Hepatocyte (in vitro differentiated cells): ENCODE measurements around the gene LDLRAD1. TPM values are rescaled to one million over a fixed set of nuclear protein-coding genes. Genes with fewer than 3 reads are reported as not detected.
A peak's percentile ranks its signal among the peaks of the same experiment; 100 is the strongest.

Source experiments
- DNase-seq: peaks from one replicate; pipeline ENCODE4 v3.0.0-alpha.2; 2016; ENCODE audit warnings: low spot score
- H2AFZ ChIP-seq: fragments of 200-600 bp; sonication (generic); 2 replicates; pipeline ENCODE4 v1.6.0; 2016; ENCODE audit warnings: antibody characterized with exemption, mild to moderate bottlenecking
- H3K27ac ChIP-seq: fragments of 200-600 bp; sonication (generic); 2 replicates; pipeline ENCODE4 v1.5.1; 2016; ENCODE audit warnings: mild to moderate bottlenecking
- H3K27me3 ChIP-seq: fragments of 200-600 bp; sonication (generic); 2 replicates; pipeline ENCODE4 v1.6.1; 2016
- H3K36me3 ChIP-seq: fragments of 200-600 bp; sonication (generic); replicated peaks from 2 replicates; pipeline ENCODE4 v1.5.1; 2016; ENCODE audit warnings: low read depth; ENCODE audit not compliant: insufficient read depth
- H3K4me1 ChIP-seq: fragments of 200-600 bp; sonication (generic); 2 replicates; pipeline ENCODE4 v1.5.1; 2016; ENCODE audit warnings: mild to moderate bottlenecking, moderate library complexity; ENCODE audit not compliant: insufficient read depth
- H3K4me2 ChIP-seq: fragments of 200-600 bp; sonication (generic); 2 replicates; pipeline ENCODE4 v1.6.0; 2016
- H3K4me3 ChIP-seq: fragments of 200-600 bp; sonication (generic); 2 replicates; pipeline ENCODE4 v1.5.1; 2016; ENCODE audit warnings: mild to moderate bottlenecking
- H3K79me2 ChIP-seq: fragments of 200-600 bp; sonication (generic); 2 replicates; pipeline ENCODE4 v1.6.0; 2017; ENCODE audit warnings: mild to moderate bottlenecking
- H3K9me2 ChIP-seq: fragments of 200-600 bp; sonication (generic); replicated peaks from 2 replicates; pipeline ENCODE4 v1.6.0; 2017; ENCODE audit warnings: mild to moderate bottlenecking; ENCODE audit not compliant: insufficient read depth
- H3K9me3 ChIP-seq: fragments of 200-600 bp; sonication (generic); 2 replicates; pipeline ENCODE4 v1.5.1; 2016; ENCODE audit warnings: low read depth, mild to moderate bottlenecking
- H4K20me1 ChIP-seq: fragments of 200-600 bp; sonication (generic); 2 replicates; pipeline ENCODE4 v1.6.0; 2016; ENCODE audit warnings: mild to moderate bottlenecking; ENCODE audit not compliant: insufficient read depth, poor library complexity, severe bottlenecking
- EZH2 ChIP-seq: fragments of 200-600 bp; sonication (generic); IDR thresholded peaks from 2 replicates; pipeline ENCODE4 v1.6.1; 2016; ENCODE audit warnings: antibody characterized with exemption, mild to moderate bottlenecking, borderline replicate concordance
- EZH2phosphoT487 ChIP-seq: fragments of 200-600 bp; sonication (generic); IDR thresholded peaks from one replicate; pipeline ENCODE4 v1.6.1; 2018; ENCODE audit warnings: antibody characterized with exemption, mild to moderate bottlenecking, low read depth, moderate library complexity; ENCODE audit not compliant: unreplicated experiment, severe bottlenecking
- WGBS: methylation state at CpG from one replicate; pipeline ENCODE4 v1.1.6; 2016; ENCODE audit warnings: low lambda C conversion rate; ENCODE audit errors: missing lambda C conversion rate; 5-methylcytosine and 5-hydroxymethylcytosine counted together
- polyA plus RNA-seq: library from polyadenylated mRNA; unstranded; fragments of >200 nt; fragmentation: Nextera tagmentation; extraction: Ambion mirVana; gene quantifications from 2 replicates; pipeline ENCODE4 v1.2.1, GENCODE V29; 2016
- total RNA-seq: library from RNA; depleted of rRNA; stranded (reverse); fragments of >200 nt; gene quantifications from 2 replicates; pipeline ENCODE4 v1.2.3, GENCODE V29; 2014
- TF ChIP-seq, protein P1 (sequence below): fragments of 200-600 bp; sonication (generic); IDR thresholded peaks from 2 replicates; pipeline ENCODE4 v1.5.1; 2016; ENCODE audit warnings: antibody characterized with exemption, mild to moderate bottlenecking; ENCODE audit not compliant: poor library complexity

The LDLRAD1 gene
- total and polyA plus RNA-seq, 2 experiments from 2014 or later, result 0.82 to 1.7 TPM

GRCh38 chr1:53981220-53981619 lies 36.8 kb downstream of the LDLRAD1 start:
- no peak for DNase-seq
- Histone ChIP-seq H3K4me2 (no peak overlapping the region), H2AFZ (no peak overlapping the region), H3K36me3 (no peaks in the 10 kb centered on the region), H4K20me1 (no peaks in the 10 kb centered on the region), H3K27ac (peak overlapping the region; percentile 85), H3K4me3 (no peak overlapping the region), H3K9me3 (no peaks in the 10 kb centered on the region), H3K9me2 (no peaks in the 10 kb centered on the region), H3K4me1 (peaks cover 9% of the 10 kb centered on the region), H3K27me3 (no peaks in the 10 kb centered on the region), H3K79me2 (no peaks in the 10 kb centered on the region)
- TF ChIP-seq, protein P1, sequence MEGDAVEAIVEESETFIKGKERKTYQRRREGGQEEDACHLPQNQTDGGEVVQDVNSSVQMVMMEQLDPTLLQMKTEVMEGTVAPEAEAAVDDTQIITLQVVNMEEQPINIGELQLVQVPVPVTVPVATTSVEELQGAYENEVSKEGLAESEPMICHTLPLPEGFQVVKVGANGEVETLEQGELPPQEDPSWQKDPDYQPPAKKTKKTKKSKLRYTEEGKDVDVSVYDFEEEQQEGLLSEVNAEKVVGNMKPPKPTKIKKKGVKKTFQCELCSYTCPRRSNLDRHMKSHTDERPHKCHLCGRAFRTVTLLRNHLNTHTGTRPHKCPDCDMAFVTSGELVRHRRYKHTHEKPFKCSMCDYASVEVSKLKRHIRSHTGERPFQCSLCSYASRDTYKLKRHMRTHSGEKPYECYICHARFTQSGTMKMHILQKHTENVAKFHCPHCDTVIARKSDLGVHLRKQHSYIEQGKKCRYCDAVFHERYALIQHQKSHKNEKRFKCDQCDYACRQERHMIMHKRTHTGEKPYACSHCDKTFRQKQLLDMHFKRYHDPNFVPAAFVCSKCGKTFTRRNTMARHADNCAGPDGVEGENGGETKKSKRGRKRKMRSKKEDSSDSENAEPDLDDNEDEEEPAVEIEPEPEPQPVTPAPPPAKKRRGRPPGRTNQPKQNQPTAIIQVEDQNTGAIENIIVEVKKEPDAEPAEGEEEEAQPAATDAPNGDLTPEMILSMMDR, result no peak
- TF ChIP-seq EZH2phosphoT487, result no peak
- no peak for TF ChIP-seq EZH2
- 85% methylated on average over 6 of the region's 6 CpGs for WGBS

DNA sequence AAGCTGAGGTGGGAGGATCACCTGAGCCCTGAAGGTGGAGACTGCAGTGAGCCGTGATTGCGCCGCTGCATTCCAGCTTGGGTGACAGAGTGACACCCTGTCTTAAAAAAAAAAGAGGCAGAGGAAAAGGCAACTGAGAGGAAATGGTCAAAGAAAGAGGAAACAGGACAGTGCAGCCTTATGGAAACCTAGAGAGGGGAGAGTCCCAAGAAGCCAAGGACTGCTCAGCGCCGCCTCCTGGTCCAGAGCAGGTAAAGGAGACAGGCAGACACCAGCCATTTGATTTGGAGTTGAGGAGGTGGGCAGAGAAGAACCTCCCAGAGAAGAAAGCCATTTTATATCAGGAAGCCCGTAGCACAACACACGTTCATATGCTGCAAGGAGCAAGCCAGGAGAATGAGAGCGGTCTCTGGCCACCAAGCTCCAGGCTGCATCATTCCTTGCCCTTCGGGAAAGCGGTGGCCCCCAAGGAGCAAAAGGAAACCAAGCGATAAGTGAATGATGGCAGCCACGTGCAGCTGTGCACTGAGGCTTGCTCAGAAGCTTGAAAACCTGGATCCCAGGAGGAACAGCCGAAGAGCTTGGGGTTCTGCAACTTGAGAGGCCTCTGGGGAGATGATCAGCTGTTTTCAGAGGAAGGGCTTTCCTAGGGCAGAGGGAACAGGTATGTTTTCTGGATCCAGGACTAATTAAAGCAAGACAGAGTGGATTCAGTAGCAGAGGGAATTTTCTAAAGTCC lies 38.1 kb downstream of the LDLRAD1 start:
- no peak for TF ChIP-seq EZH2
- TF ChIP-seq, protein P1, result no peak
- no peak for TF ChIP-seq EZH2phosphoT487
- no peaks in the 10 kb centered on the region for H3K36me3 ChIP-seq
- no peaks in the 10 kb centered on the region for H3K9me3 ChIP-seq
- H3K27me3 ChIP-seq, result no peaks in the 10 kb centered on the region
- DNase-seq, result no peak
- no peak overlapping the region for H3K4me3 ChIP-seq
- H3K27ac ChIP-seq, result no peak overlapping the region
- no peak overlapping the region for H2AFZ ChIP-seq
- no peaks in the 10 kb centered on the region for H3K79me2 ChIP-seq
- 89% methylated on average over 13 of the region's 13 CpGs for WGBS
- peaks cover 9% of the 10 kb centered on the region for H3K4me1 ChIP-seq
- no peak overlapping the region for H3K4me2 ChIP-seq
- H4K20me1 ChIP-seq, result no peaks in the 10 kb centered on the region
- H3K9me2 ChIP-seq, result no peaks in the 10 kb centered on the region

DNA sequence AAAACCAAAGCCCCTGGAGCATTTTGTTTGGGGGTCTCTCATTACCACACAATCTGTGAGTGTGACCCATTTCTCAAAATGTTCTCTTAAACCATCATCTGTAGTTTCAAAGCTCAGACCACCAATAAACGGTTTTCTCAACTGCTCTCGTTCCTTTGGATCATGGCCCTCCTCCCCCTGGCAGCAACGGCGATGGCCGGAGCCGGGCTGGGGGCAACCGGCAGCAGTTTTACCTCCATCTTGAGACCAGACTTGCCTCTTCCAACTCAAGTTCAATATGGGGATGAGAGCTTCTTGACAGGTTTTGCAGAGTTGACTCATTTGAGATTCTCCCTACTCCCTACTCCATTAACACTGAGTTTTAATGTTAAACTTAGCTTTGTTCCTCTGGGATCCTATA lies 42.1 kb downstream of the LDLRAD1 start:
- WGBS, result over 99% methylated on average over 7 of the region's 7 CpGs
- Histone ChIP-seq H3K4me3 (no peak overlapping the region), H3K36me3 (no peaks in the 10 kb centered on the region), H2AFZ (no peak overlapping the region), H3K27me3 (no peaks in the 10 kb centered on the region), H3K4me2 (no peak overlapping the region), H3K9me2 (no peaks in the 10 kb centered on the region), H4K20me1 (no peaks in the 10 kb centered on the region), H3K79me2 (no peaks in the 10 kb centered on the region), H3K27ac (no peak overlapping the region), H3K4me1 (no peaks in the 10 kb centered on the region), H3K9me3 (no peaks in the 10 kb centered on the region)
- TF ChIP-seq EZH2phosphoT487 (no peak), EZH2 (no peak)
- TF ChIP-seq, protein P1, result no peak
- no peak for DNase-seq
